ENCODE measurements around the gene CCR5.

- no peak for TF ChIP-seq EZH2 (IDR thresholded peaks at IDR 0.05; ENCODE audit: borderline replicate concordance, low read depth, low read length, severe bottlenecking)
- TF ChIP-seq, protein P1, sequence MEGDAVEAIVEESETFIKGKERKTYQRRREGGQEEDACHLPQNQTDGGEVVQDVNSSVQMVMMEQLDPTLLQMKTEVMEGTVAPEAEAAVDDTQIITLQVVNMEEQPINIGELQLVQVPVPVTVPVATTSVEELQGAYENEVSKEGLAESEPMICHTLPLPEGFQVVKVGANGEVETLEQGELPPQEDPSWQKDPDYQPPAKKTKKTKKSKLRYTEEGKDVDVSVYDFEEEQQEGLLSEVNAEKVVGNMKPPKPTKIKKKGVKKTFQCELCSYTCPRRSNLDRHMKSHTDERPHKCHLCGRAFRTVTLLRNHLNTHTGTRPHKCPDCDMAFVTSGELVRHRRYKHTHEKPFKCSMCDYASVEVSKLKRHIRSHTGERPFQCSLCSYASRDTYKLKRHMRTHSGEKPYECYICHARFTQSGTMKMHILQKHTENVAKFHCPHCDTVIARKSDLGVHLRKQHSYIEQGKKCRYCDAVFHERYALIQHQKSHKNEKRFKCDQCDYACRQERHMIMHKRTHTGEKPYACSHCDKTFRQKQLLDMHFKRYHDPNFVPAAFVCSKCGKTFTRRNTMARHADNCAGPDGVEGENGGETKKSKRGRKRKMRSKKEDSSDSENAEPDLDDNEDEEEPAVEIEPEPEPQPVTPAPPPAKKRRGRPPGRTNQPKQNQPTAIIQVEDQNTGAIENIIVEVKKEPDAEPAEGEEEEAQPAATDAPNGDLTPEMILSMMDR (IDR thresholded peaks at IDR 0.05; ENCODE audit: borderline replicate concordance, extremely low read depth, low read length, poor library complexity, severe bottlenecking): no peak
Observed at GRCh38 chr3:46422617-46423016, 51.9 kb downstream of the CCR5 start.
